Spleen (tissue), 7 donors: ENCODE measurements around the gene LSMEM2.

Experiments used
- POLR2A ChIP-seq, 3 donors: fragments of 450-650 bp; IDR thresholded peaks; one replicate each; pipeline ENCODE4 v1.5.1; 2017; ENCODE audit warnings: antibody characterized with exemption in 3 of 3, mild to moderate bottlenecking in 1 of 3
- TF ChIP-seq, protein P1 (sequence below), 11 experiments: fragments of 200-600 bp in 7 of 11; fragments of 450-650 bp in 4 of 11; sonication (generic) in 4 of 11; IDR thresholded peaks in 8 of 11; conservative IDR thresholded peaks in 3 of 11; 1 replicate in 7 of 11; 2 replicates in 4 of 11; pipeline versions ENCODE4 v1.4.0 to v1.8.0; 2016 to 2021; ENCODE audit warnings: antibody characterized with exemption in 11 of 11, inconsistent platforms in 4 of 11, mild to moderate bottlenecking in 1 of 11
- donor health status: DM: no; HTN: no; CAD: no; lungs with moderate emphysema.
- donor health status: DM: no; HTN: no; CAD: no.
- donor health status: DM: no; HTN: no; CAD: no.

DNA sequence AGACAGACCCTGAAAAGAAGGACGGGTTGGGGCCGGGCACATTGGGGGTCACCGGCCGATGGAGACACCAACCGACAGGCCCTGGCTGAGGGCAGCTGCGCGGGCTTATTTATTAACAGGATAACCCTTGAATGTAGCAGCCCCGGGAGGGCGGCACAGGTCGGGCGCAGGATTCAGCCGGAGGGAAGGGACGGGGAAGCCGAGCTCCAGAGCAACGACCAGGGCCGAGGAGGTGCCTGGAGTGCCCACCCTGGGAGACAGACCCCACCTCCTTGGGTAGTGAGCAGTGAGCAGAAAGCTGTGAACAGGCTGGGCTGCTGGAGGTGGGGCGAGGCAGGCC lies 2.2 kb upstream of the LSMEM2 start:
- TF ChIP-seq, protein P1, sequence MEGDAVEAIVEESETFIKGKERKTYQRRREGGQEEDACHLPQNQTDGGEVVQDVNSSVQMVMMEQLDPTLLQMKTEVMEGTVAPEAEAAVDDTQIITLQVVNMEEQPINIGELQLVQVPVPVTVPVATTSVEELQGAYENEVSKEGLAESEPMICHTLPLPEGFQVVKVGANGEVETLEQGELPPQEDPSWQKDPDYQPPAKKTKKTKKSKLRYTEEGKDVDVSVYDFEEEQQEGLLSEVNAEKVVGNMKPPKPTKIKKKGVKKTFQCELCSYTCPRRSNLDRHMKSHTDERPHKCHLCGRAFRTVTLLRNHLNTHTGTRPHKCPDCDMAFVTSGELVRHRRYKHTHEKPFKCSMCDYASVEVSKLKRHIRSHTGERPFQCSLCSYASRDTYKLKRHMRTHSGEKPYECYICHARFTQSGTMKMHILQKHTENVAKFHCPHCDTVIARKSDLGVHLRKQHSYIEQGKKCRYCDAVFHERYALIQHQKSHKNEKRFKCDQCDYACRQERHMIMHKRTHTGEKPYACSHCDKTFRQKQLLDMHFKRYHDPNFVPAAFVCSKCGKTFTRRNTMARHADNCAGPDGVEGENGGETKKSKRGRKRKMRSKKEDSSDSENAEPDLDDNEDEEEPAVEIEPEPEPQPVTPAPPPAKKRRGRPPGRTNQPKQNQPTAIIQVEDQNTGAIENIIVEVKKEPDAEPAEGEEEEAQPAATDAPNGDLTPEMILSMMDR (IDR thresholded peaks at IDR 0.05 in 8 of 11, conservative IDR thresholded peaks at IDR 0.05 in 3 of 11): no peak
- no peak for TF ChIP-seq POLR2A (IDR thresholded peaks at IDR 0.05)
